Hepatocyte (in vitro differentiated cells): ENCODE measurements around the gene TELO2.

ENCODE experiments used
- CTCF ChIP-seq: fragments of 200-600 bp; sonication (generic); IDR thresholded peaks from 2 replicates; pipeline ENCODE4 v1.5.1; 2016; ENCODE audit warnings: antibody characterized with exemption, mild to moderate bottlenecking; ENCODE audit not compliant: poor library complexity
- EZH2 ChIP-seq: fragments of 200-600 bp; sonication (generic); IDR thresholded peaks from 2 replicates; pipeline ENCODE4 v1.6.1; 2016; ENCODE audit warnings: antibody characterized with exemption, mild to moderate bottlenecking, borderline replicate concordance

- no peak for TF ChIP-seq CTCF
- no peak for TF ChIP-seq EZH2
Observed at GRCh38 chr16:1530883-1531637, 37.9 kb downstream of the TELO2 start.
